ENCODE results near the gene CHRNB4.
"Not testable (repeated sequence)": the region's sequence is repeated elsewhere in the genome, so short reads cannot be mapped to it uniquely, and the experiment has no call there.

CHRNB4 gene

GRCh38 chr15:78641102-78641748 lies at the start of gene CHRNB4:
Gene CHRNB4 (minus strand): TSS chr15:78641210. CDS start chr15:78641133, 77 bp downstream.
- DNase-seq: no peak

GRCh38 chr15:78689626-78690025 lies 48.6 kb upstream of the CHRNB4 start:
- DNase-seq: no peak

DNA sequence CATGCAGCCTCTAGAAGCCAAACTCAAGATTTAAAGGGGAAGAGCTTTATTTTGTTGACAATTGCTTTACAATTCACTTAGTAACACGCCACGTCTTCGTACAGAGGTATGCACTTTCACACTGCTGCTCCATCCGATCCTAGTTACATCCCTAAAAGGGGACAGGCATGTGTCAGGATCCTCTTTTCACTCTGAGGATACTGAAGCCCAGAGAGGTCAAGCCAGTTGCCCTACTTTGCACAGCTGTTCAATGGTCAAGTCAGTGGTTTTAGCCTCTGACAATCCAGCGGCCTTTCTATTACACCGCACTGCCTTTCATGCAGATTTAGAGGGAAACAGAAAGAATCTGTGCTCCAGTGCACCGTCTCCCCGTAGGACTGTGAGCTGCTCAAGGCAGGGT lies 44.9 kb upstream of the CHRNB4 start:
- no peak for DNase-seq

GRCh38 chr15:78685159-78685921 lies 44.3 kb upstream of the CHRNB4 start:
- no peak for DNase-seq

DNA sequence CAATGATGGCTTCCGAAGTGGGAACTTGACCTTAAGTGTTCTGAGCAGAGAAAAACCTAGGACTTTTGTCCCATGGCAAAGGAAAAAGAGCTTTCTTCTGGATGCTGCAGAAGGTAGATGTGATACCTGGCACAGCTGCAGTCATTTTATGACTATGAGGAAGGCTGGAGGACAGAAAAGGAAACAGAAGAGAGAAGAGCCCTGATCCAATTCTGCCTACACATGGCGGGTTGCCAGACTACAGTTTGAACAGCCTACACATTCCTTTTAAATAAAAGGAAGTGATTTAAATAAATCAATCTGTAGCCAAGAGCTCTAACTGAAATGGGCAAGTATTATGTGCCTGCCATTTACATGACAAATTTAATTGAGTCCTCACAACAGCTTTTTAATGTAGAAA lies 43.6 kb upstream of the CHRNB4 start:
- no peak for DNase-seq

GRCh38 chr15:78683599-78683998 lies 42.6 kb upstream of the CHRNB4 start:
- not testable (repeated sequence) for DNase-seq

GRCh38 chr15:78682693-78683410 lies 41.8 kb upstream of the CHRNB4 start:
- DNase-seq: no peak

DNA sequence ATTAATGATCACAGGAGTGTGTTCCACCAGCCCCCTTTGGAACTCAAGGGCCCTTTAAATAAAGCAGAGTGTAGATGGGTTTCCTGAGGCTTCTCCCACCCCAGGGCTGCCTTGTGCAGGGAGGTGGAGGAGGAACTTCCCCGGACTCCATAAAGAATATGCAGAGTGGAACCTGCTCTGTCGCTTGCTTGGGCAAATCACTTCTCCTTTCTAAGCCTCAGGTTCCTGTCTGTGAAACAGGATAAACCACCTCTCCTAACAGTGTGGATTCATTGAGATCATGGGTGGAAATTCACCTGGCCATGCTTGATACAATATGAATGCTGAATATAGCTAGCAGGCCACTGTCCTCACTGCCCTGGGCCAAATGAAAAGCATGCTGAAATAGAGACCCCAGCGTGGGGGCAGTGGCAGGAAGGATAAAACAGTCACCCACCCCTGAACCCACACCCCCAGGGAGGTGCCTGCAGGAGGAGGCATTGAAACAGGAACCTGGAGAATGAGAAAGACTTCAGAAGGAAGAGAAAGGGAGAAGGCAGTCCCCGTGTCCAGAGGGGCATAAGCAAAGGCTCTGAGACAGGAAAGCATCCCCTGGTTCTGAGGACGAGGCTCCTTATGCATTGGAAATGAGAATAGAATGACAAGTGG lies 41.1 kb upstream of the CHRNB4 start:
- no peak for DNase-seq

DNA sequence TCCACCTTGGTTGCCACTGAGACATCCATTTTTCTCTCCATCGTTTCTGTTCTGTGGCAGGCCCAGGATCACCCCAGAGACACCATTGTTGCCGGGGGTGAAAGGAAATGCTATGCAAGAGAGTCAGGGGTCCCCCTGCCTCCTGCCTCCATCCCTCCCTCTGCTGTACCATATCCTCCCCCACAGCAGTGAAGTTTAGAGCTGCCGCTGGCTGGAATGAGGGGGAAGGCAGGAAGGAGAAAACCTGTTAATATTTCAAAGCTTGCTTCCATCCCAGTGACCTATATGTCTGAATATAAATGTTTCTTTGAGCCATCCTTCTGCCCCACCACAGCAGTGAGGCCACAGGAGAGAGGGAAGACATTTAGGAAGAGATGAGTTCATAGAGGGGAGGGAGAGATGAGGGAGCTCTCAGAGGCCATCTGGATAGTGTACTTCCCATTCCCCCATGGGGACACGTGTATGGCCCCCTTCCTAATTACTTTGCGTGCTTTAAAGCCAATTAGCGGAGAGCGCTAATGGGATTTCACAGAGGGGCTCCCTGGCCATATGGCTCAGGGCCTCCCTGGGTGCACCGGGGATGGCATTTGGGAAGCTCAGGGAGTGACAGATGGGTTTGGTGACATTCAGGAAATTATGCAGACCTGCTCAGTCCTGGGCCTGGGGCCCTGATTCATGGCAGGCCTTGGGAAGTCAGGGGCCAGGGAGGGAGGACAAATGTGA lies 40.4 kb upstream of the CHRNB4 start:
- no peak for DNase-seq

- no peak for DNase-seq
Observed at GRCh38 chr15:78680431-78681075, 39.5 kb upstream of the CHRNB4 start.

DNA sequence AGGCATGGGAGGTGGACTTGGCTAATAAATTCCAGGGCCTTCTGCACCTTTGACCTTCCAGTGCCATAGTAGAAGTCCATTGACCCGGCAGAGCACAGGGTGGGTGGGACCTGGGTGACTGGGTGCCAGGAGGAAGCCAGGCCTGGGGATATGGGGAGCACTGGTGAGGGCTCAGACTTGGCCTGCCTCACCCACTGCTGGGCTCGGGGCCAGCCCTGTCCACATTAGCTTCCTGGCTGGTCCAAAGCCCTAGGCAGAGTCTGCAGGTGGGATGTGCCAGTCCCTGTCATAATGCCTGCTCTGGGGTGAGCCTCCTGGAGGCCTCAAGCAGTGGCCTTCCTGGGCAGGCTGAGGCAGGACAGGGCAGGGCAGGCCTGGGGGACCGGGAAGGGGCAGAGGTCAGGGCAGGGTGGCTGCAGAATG lies 38.1 kb upstream of the CHRNB4 start:
- no peak for DNase-seq

GRCh38 chr15:78676424-78677110 lies 35.6 kb upstream of the CHRNB4 start:
- DNase-seq: no peak

GRCh38 chr15:78675617-78676360 lies 34.8 kb upstream of the CHRNB4 start:
- DNase-seq: no peak

GRCh38 chr15:78675206-78675605 lies 34.2 kb upstream of the CHRNB4 start:
- DNase-seq: no peak

- no peak for DNase-seq
Observed at GRCh38 chr15:78673917-78674444, 33.0 kb upstream of the CHRNB4 start.

GRCh38 chr15:78673476-78673875 lies 32.5 kb upstream of the CHRNB4 start:
- DNase-seq: no peak

DNA sequence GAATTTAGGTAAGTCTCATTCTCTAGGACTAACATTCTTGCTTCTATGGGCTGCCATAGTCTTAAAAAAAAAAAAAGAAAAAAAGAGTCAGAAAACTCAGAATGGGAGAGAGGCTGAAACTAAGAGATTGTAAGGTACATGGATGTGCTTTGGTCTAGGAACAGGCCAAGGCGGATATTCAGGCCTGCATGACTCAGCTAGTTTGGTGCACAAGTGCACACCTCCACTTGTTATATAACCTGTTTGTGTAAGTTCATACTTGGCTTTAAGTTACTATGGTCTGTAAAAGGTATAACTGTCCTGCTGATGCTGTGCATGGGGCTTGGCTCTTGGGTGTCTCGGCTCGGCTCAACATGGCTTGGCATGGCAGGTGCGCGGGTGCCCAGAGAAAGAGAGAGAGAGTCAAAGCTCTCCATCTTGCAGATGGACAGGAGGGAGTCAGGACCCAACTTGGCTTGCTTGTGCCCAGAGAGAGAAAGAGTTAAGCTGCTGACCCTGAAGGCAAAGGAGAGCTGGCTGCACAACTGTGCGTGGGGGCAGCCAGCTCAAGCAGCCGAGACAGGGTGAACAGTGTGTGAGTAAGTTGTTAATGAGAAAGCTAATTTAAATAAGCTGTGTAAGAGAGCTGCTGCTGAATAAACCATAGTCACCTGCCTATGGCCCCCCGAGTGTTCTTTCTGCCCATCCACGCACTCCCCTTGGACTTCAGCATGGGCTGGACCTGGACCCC lies 31.4 kb upstream of the CHRNB4 start:
- no peak for DNase-seq

DNA sequence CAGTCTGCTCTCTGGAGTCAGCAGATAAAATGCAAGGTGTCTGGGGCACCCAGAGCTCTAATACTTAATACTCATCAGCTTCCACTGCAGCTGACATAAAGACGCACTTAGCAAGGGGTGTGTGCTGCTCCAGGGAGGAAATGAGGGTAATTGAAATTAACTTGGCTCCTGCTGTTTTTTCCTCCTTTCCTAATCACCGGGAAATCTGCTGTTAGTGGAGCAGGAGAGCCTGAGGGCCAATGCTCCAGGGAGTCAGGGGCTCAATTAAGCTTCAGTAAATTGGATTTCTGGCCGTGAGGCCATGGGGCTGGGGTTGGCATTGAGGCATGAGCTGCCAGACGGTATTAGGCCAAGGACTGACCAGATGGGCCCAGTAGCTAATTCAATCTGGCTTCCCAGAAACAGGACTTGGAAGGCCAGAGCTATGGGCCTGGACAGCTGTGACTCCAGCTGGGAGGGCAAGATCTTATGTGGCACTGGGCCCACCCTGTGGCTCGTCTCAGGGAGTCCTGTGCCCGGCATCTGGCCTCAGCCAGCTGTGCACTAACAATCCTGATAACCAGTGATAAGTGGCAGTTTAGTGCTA lies 30.7 kb upstream of the CHRNB4 start:
- no peak for DNase-seq

- no peak for DNase-seq
Observed at GRCh38 chr15:78668987-78669386, 28.0 kb upstream of the CHRNB4 start.

Data from stimulated activated CD4-positive, alpha-beta T cell treated with anti-CD3 and anti-CD28 coated beads, Interleukin-2, amount 100 ng/mL, for 48 hours (primary cell).